Activated CD4-positive, alpha-beta T cell treated with anti-CD3 and anti-CD28 coated beads for 36 hours (primary cell): ENCODE measurements around the gene EXOC6B. TPM values are rescaled to one million over a fixed set of nuclear protein-coding genes. Genes with fewer than 3 reads are reported as not detected.

ENCODE experiments used
- ATAC-seq: fragments of 200-7000 bp; cut with Tn5 transposase; one replicate; pipeline ENCODE4 v1.10.0; 2021; ENCODE audit warnings: mild to moderate bottlenecking, moderate library complexity
- CTCF ChIA-PET: fragments of 350-600 bp; sonication (Branson Sonifier 250); formaldehyde crosslinking; loops from one replicate; lab custom pipeline; 2021; ENCODE audit warnings: antibody characterized with exemption; lab: Charles Lee
- POLR2A ChIA-PET: fragments of 350-600 bp; sonication (Branson Sonifier 250); formaldehyde crosslinking; loops from one replicate; lab custom pipeline; 2021; ENCODE audit warnings: antibody characterized with exemption, inconsistent platforms; lab: Charles Lee
- DNase-seq: peaks from one replicate; pipeline ENCODE4 v3.0.0-alpha.2; 2020
- H3K27ac Mint-ChIP-seq: one replicate; pipeline ENCODE4 v1.8.0; 2021; ENCODE audit warnings: mixed read lengths
- H3K27me3 Mint-ChIP-seq: one replicate; pipeline ENCODE4 v1.8.0; 2021; ENCODE audit warnings: mixed read lengths
- H3K36me3 Mint-ChIP-seq: one replicate; pipeline ENCODE4 v1.8.0; 2021; ENCODE audit warnings: low read depth, mixed read lengths
- H3K4me1 Mint-ChIP-seq: one replicate; pipeline ENCODE4 v1.8.0; 2021; ENCODE audit warnings: mixed read lengths
- H3K4me3 Mint-ChIP-seq: one replicate; pipeline ENCODE4 v1.8.0; 2021; ENCODE audit warnings: mild to moderate bottlenecking, moderate library complexity, mixed read lengths
- H3K9me3 Mint-ChIP-seq: one replicate; pipeline ENCODE4 v1.8.0; 2021; ENCODE audit warnings: low read depth, mixed read lengths
- intact Hi-C, 2 experiments: fragments of 100-400 bp; cut with DNase I in 1 of 2; cut with micrococcal nuclease in 1 of 2; formaldehyde crosslinking; loops; one replicate each; pipeline versions ENCODE4 v1.14.2 to v1.15.1; 2022 to 2024; cut with DNase I, micrococcal nuclease
- total RNA-seq, 2 experiments: library from RNA; stranded (reverse); gene quantifications; one replicate each; pipeline ENCODE4 v1.2.3, GENCODE V29; 2021

EXOC6B gene
- total RNA-seq, 2 experiments from 2014 or later: 7.0 to 9.0 TPM

- H3K4me3 Mint-ChIP-seq: no peak overlapping the region
- no peaks in the 10 kb centered on the region for H3K27me3 Mint-ChIP-seq
- intact Hi-C loops: no loop called here
- no peak overlapping the region for H3K27ac Mint-ChIP-seq
- no peaks in the 10 kb centered on the region for H3K4me1 Mint-ChIP-seq
- POLR2A ChIA-PET: no interaction called here
- CTCF ChIA-PET: no interaction called here
- ATAC-seq (no peak), DNase-seq (no peak)
- no peaks in the 10 kb centered on the region for H3K9me3 Mint-ChIP-seq
- H3K36me3 Mint-ChIP-seq: no peaks in the 10 kb centered on the region
Observed at GRCh38 chr2:72630767-72631166, 195.1 kb downstream of the EXOC6B start.

GRCh38 chr2:72629062-72629461, 196.8 kb downstream of the EXOC6B start:
- ChIA-PET CTCF (no interaction called here), POLR2A (no interaction called here)
- no peak overlapping the region for H3K4me3 Mint-ChIP-seq
- H3K27ac Mint-ChIP-seq: no peak overlapping the region
- ATAC-seq (no peak), DNase-seq (no peak)
- H3K36me3 Mint-ChIP-seq: no peaks in the 10 kb centered on the region
- H3K27me3 Mint-ChIP-seq: no peaks in the 10 kb centered on the region
- no peaks in the 10 kb centered on the region for H3K9me3 Mint-ChIP-seq
- intact Hi-C loops: no loop called here
- H3K4me1 Mint-ChIP-seq: no peaks in the 10 kb centered on the region

- Mint-ChIP-seq H3K27me3 (no peaks in the 10 kb centered on the region), H3K9me3 (no peaks in the 10 kb centered on the region), H3K4me3 (no peak overlapping the region), H3K27ac (no peak overlapping the region), H3K36me3 (no peaks in the 10 kb centered on the region), H3K4me1 (no peaks in the 10 kb centered on the region)
- DNase-seq (no peak), ATAC-seq (no peak)
- intact Hi-C loops: no loop called here
- ChIA-PET CTCF (no interaction called here), POLR2A (no interaction called here)
Observed at GRCh38 chr2:72627083-72627482, 198.8 kb downstream of the EXOC6B start.

GRCh38 chr2:72625366-72625765, 200.5 kb downstream of the EXOC6B start:
- no peaks in the 10 kb centered on the region for H3K27me3 Mint-ChIP-seq
- peaks cover 4% of the 10 kb centered on the region for H3K36me3 Mint-ChIP-seq
- no peak overlapping the region for H3K4me3 Mint-ChIP-seq
- H3K27ac Mint-ChIP-seq: no peak overlapping the region
- ChIA-PET CTCF (no interaction called here), POLR2A (no interaction called here)
- intact Hi-C loops: no loop called here
- ATAC-seq (no peak), DNase-seq (no peak)
- H3K9me3 Mint-ChIP-seq: peaks cover 2% of the 10 kb centered on the region
- H3K4me1 Mint-ChIP-seq: no peaks in the 10 kb centered on the region

- intact Hi-C loops: no loop called here
- CTCF ChIA-PET: no interaction called here
Observed at GRCh38 chr2:72623481-72623880, 202.4 kb downstream of the EXOC6B start.

GRCh38 chr2:72619626-72620025, 206.2 kb downstream of the EXOC6B start:
- Mint-ChIP-seq H3K27me3 (no peaks in the 10 kb centered on the region), H3K27ac (no peak overlapping the region), H3K4me1 (no peaks in the 10 kb centered on the region), H3K36me3 (peaks cover 22% of the 10 kb centered on the region), H3K4me3 (no peak overlapping the region), H3K9me3 (peaks cover 10% of the 10 kb centered on the region)
- ChIA-PET CTCF (interaction anchor here (0.7 kb wide), 1 partner anchor 18 kb away, joined by 4 read pairs; no protein-coding TSS in a partner anchor), POLR2A (no interaction called here)
- no peak for ATAC-seq
- no peak for DNase-seq
- intact Hi-C loops: no loop called here

More at GRCh38 chr2:72623481-72623880, 202.4 kb downstream of the EXOC6B start:
- H3K4me1 Mint-ChIP-seq: no peaks in the 10 kb centered on the region
- no peak for ATAC-seq
- DNase-seq: no peak
- H3K36me3 Mint-ChIP-seq: peaks cover 9% of the 10 kb centered on the region
- H3K27me3 Mint-ChIP-seq: no peaks in the 10 kb centered on the region
- POLR2A ChIA-PET: no interaction called here
- H3K27ac Mint-ChIP-seq: no peak overlapping the region
- peaks cover 6% of the 10 kb centered on the region for H3K9me3 Mint-ChIP-seq
- H3K4me3 Mint-ChIP-seq: no peak overlapping the region

GRCh38 chr2:72613931-72614330, 211.9 kb downstream of the EXOC6B start:
- H3K4me1 Mint-ChIP-seq: no peaks in the 10 kb centered on the region
- DNase-seq (no peak), ATAC-seq (no peak)
- H3K9me3 Mint-ChIP-seq: peaks cover 9% of the 10 kb centered on the region
- intact Hi-C loops: no loop called here
- no peak overlapping the region for H3K27ac Mint-ChIP-seq
- ChIA-PET CTCF (interaction anchor here (0.6 to 1.6 kb wide), 5 partner anchors 8 to 544 kb away, joined by 3 to 8 read pairs (median 3); no protein-coding TSS in a partner anchor), POLR2A (no interaction called here)
- no peak overlapping the region for H3K4me3 Mint-ChIP-seq
- no peaks in the 10 kb centered on the region for H3K27me3 Mint-ChIP-seq
- peaks cover 17% of the 10 kb centered on the region for H3K36me3 Mint-ChIP-seq

- ATAC-seq: no peak
- Mint-ChIP-seq H3K4me3 (no peak overlapping the region), H3K36me3 (peaks cover 10% of the 10 kb centered on the region), H3K27me3 (no peaks in the 10 kb centered on the region), H3K4me1 (no peaks in the 10 kb centered on the region), H3K9me3 (peaks cover 8% of the 10 kb centered on the region), H3K27ac (no peak overlapping the region)
- CTCF ChIA-PET: interaction anchor here (0.7 to 0.8 kb wide), 2 partner anchors 652 to 946 kb away, joined by 4 to 5 read pairs; no protein-coding TSS in a partner anchor
- intact Hi-C loops: no loop called here
- DNase-seq: no peak
- POLR2A ChIA-PET: no interaction called here
Observed at GRCh38 chr2:72612614-72613160, 213.1 kb downstream of the EXOC6B start.

GRCh38 chr2:72607189-72607588, 218.6 kb downstream of the EXOC6B start:
- ChIA-PET POLR2A (no interaction called here), CTCF (interaction anchor here (0.7 to 1.6 kb wide), 5 partner anchors 9 to 684 kb away, joined by 3 to 4 read pairs (median 3); no protein-coding TSS in a partner anchor)
- DNase-seq (no peak), ATAC-seq (no peak)
- peaks cover 17% of the 10 kb centered on the region for H3K4me1 Mint-ChIP-seq
- H3K36me3 Mint-ChIP-seq: no peaks in the 10 kb centered on the region
- H3K27ac Mint-ChIP-seq: no peak overlapping the region
- no peaks in the 10 kb centered on the region for H3K27me3 Mint-ChIP-seq
- no peak overlapping the region for H3K4me3 Mint-ChIP-seq
- intact Hi-C loops: loop anchor here in 1 of 2 experiments (10.0 kb wide), 1 partner anchor 138 kb away; no protein-coding TSS in a partner anchor
- peaks cover 4% of the 10 kb centered on the region for H3K9me3 Mint-ChIP-seq

- POLR2A ChIA-PET: no interaction called here
- intact Hi-C loops: loop anchor here in 1 of 2 experiments (10.0 kb wide), 1 partner anchor 139 kb away; no protein-coding TSS in a partner anchor
- Mint-ChIP-seq H3K9me3 (peaks cover 4% of the 10 kb centered on the region), H3K36me3 (peaks cover 2% of the 10 kb centered on the region), H3K4me3 (no peak overlapping the region), H3K27ac (no peak overlapping the region), H3K27me3 (no peaks in the 10 kb centered on the region), H3K4me1 (peaks cover 17% of the 10 kb centered on the region)
- ATAC-seq (no peak), DNase-seq (no peak)
- CTCF ChIA-PET: interaction anchor here (0.7 to 1.8 kb wide), 5 partner anchors 9 to 682 kb away, joined by 3 to 8 read pairs (median 6); no protein-coding TSS in a partner anchor
Observed at GRCh38 chr2:72605836-72606442, 219.9 kb downstream of the EXOC6B start.

GRCh38 chr2:72604468-72604867, 221.4 kb downstream of the EXOC6B start:
- ChIA-PET CTCF (interaction anchor here (0.6 to 1.0 kb wide), 2 partner anchors 14 to 305 kb away, joined by 3 to 5 read pairs; no protein-coding TSS in a partner anchor), POLR2A (no interaction called here)
- ATAC-seq (no peak), DNase-seq (no peak)
- Mint-ChIP-seq H3K4me1 (peaks cover 17% of the 10 kb centered on the region), H3K27ac (no peak overlapping the region), H3K4me3 (no peak overlapping the region), H3K36me3 (peaks cover 2% of the 10 kb centered on the region), H3K9me3 (peaks cover 4% of the 10 kb centered on the region), H3K27me3 (no peaks in the 10 kb centered on the region)
- intact Hi-C loops: loop anchor here in 1 of 2 experiments (10.0 kb wide), 1 partner anchor 140 kb away; no protein-coding TSS in a partner anchor
